ENCODE results near the gene OR51F1.
"Not testable (repeated sequence)": the region's sequence is repeated elsewhere in the genome, so short reads cannot be mapped to it uniquely, and the experiment has no call there.

The OR51F1 gene, protein sequence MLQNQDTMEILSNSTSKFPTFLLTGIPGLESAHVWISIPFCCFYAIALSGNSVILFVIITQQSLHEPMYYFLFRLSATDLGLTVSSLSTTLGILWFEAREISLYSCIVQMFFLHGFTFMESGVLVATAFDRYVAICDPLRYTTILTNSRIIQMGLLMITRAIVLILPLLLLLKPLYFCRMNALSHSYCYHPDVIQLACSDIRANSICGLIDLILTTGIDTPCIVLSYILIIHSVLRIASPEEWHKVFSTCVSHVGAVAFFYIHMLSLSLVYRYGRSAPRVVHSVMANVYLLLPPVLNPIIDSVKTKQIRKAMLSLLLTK

GRCh38 chr11:4769838-4770237 is at the start of gene OR51F1:
Gene OR51F1 (minus strand): TSS chr11:4769938. CDS start chr11:4769938, 0 bp downstream.
- in situ Hi-C loops (cut with MboI; ENCODE audit: low sequenced_read_pairs) = no loop called here

- in situ Hi-C loops (cut with MboI; ENCODE audit: low sequenced_read_pairs) = no loop called here
These were observed 39.5 kb upstream of the OR51F1 start for GRCh38 chr11:4809246-4809645.

DNA sequence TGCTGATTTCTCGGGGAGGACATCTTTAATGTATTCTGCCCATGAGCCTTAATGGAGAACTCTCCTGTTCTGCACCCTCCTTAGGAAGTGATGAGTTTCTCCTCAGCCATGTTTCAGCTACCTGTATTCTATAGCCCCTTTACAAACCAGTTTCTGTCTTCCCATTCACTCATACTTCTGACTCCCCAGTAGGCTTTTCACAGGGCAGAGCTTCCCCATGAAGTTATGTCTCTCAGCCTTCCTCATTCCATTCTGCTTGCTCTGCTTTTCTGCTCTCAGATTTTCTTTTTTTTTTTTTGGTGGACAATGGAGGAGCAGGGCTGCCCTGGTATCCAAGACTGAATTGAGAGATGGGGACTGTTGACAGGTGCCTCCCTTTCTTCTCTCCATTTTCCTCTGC is 38.7 kb upstream of the OR51F1 start:
- in situ Hi-C loops (cut with MboI; ENCODE audit: low sequenced_read_pairs) = no loop called here

- in situ Hi-C loops (cut with MboI; ENCODE audit: low sequenced_read_pairs) = no loop called here
These were observed 34.5 kb upstream of the OR51F1 start, which contains the start of gene OR52R1 for GRCh38 chr11:4804280-4804679. Gene OR52R1 (minus strand): TSS chr11:4804380. CDS start chr11:4804380, 0 bp downstream.

DNA sequence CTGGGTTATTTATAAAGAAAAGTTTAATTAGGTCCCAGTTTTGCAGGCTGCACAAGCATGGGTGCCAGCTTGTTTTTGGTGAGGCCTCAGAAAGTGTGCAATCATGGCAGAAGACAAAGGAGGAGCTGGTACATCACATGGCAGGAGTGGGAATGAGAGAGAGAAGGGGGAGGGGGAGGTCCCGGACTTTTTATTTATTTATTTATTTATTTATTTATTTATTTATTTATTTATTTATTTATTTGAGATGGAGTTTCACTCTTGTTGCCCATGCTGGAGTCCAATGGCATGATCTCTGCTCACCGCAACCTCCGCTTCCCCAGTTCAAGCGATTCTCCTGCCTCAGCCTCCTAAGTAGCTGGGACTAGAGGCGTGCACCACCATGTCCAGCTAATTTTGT is 31.6 kb upstream of the OR51F1 start:
- in situ Hi-C loops (cut with MboI; ENCODE audit: low sequenced_read_pairs) = not testable (repeated sequence)

GRCh38 chr11:4798427-4799183 is 28.9 kb upstream of the OR51F1 start:
- in situ Hi-C loops (cut with MboI; ENCODE audit: low sequenced_read_pairs) = no loop called here

- in situ Hi-C loops (cut with MboI; ENCODE audit: low sequenced_read_pairs) = no loop called here
These were observed 27.5 kb upstream of the OR51F1 start for GRCh38 chr11:4797206-4797605.

- in situ Hi-C loops (cut with MboI; ENCODE audit: low sequenced_read_pairs) = no loop called here
These were observed 12.7 kb upstream of the OR51F1 start for GRCh38 chr11:4782454-4782853.

- in situ Hi-C loops (cut with MboI; ENCODE audit: low sequenced_read_pairs) = no loop called here
These were observed 1.6 kb downstream of the OR51F1 start for GRCh38 chr11:4768094-4768493.

DNA sequence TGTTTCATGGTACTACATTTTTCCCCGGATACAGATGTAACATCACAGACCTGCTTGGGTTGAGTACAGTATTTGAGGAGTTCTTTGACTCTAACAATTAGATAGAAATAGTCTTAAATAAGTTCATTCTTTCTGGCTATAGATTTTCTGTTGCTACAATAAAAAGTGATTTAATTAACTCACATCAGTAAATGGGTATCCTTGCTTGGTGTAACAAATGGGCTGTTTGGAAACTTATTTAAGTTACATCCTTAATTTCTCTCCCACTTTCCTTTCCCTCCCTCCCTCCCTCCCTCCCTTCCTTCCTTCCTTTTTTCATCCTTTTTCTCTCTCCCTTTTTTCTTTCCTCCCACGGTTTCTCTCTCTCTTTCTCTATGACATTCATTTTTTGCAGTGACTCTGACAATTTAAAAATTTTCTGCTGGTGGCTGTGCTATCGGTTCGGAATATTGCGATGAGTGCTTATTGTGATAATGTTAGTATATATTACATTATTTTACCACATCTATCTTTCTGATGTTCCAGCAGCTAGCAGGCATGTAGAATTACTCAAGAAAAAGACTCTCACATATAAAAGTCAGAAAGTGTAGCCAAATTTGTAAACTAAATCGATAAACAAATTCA is 3.2 kb downstream of the OR51F1 start:
- in situ Hi-C loops (cut with MboI; ENCODE audit: low sequenced_read_pairs) = no loop called here

- in situ Hi-C loops (cut with MboI; ENCODE audit: low sequenced_read_pairs) = no loop called here
These were observed 6.6 kb downstream of the OR51F1 start for GRCh38 chr11:4763096-4763495.

- in situ Hi-C loops (cut with MboI; ENCODE audit: low sequenced_read_pairs) = no loop called here
These were observed 18.5 kb downstream of the OR51F1 start for GRCh38 chr11:4751201-4751600.

GRCh38 chr11:4748438-4748837 is 21.3 kb downstream of the OR51F1 start:
- in situ Hi-C loops (cut with MboI; ENCODE audit: low sequenced_read_pairs) = no loop called here

GRCh38 chr11:4740735-4741134 is 29.0 kb downstream of the OR51F1 start:
- in situ Hi-C loops (cut with MboI; ENCODE audit: low sequenced_read_pairs) = no loop called here

GRCh38 chr11:4727171-4727570 is 42.6 kb downstream of the OR51F1 start:
- in situ Hi-C loops (cut with MboI; ENCODE audit: low sequenced_read_pairs) = no loop called here

GRCh38 chr11:4722616-4723534 is 46.9 kb downstream of the OR51F1 start:
- in situ Hi-C loops (cut with MboI; ENCODE audit: low sequenced_read_pairs) = not testable (repeated sequence)

Measured in HL-60/S4 (cell line).